ENCODE measurements around the gene MEPCE.

DNA sequence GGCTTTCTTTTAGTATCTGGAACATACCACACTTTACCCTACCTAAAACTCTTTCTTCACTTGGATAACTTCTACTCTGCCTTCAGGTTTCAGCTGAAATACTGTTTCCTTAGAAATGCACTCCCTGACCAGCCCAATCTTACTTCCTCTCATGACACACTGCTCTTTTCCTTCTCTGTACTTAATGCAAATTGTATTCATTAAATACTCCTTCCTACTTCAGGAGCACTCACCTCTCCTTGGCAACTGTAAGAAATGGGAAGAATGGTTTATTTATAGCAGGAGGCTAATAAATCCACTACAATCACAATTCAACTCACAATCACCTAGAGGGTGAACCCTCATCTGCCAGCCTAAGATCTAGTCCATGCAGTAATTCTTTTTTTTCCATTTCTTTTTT is 16.3 kb upstream of the MEPCE start:
- TF ChIP-seq, protein P1, sequence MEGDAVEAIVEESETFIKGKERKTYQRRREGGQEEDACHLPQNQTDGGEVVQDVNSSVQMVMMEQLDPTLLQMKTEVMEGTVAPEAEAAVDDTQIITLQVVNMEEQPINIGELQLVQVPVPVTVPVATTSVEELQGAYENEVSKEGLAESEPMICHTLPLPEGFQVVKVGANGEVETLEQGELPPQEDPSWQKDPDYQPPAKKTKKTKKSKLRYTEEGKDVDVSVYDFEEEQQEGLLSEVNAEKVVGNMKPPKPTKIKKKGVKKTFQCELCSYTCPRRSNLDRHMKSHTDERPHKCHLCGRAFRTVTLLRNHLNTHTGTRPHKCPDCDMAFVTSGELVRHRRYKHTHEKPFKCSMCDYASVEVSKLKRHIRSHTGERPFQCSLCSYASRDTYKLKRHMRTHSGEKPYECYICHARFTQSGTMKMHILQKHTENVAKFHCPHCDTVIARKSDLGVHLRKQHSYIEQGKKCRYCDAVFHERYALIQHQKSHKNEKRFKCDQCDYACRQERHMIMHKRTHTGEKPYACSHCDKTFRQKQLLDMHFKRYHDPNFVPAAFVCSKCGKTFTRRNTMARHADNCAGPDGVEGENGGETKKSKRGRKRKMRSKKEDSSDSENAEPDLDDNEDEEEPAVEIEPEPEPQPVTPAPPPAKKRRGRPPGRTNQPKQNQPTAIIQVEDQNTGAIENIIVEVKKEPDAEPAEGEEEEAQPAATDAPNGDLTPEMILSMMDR (conservative IDR thresholded peaks at IDR 0.05): no peak
- TF ChIP-seq EZH2 (IDR thresholded peaks at IDR 0.05; ENCODE audit: low read depth): no peak
